Hepatocyte (in vitro differentiated cells): ENCODE measurements around the gene PPIL3.

Experiments used
- CTCF ChIP-seq: fragments of 200-600 bp; sonication (generic); IDR thresholded peaks from 2 replicates; pipeline ENCODE4 v1.5.1; 2016; ENCODE audit warnings: antibody characterized with exemption, mild to moderate bottlenecking; ENCODE audit not compliant: poor library complexity
- EZH2 ChIP-seq: fragments of 200-600 bp; sonication (generic); IDR thresholded peaks from 2 replicates; pipeline ENCODE4 v1.6.1; 2016; ENCODE audit warnings: antibody characterized with exemption, mild to moderate bottlenecking, borderline replicate concordance

- no peak for TF ChIP-seq CTCF
- TF ChIP-seq EZH2, result no peak
Observed at GRCh38 chr2:200828104-200828503, 60.8 kb downstream of the PPIL3 start.
